ENCODE measurements around the gene PDZRN3. TPM values are rescaled to one million over a fixed set of nuclear protein-coding genes. Genes with fewer than 3 reads are reported as not detected.

The PDZRN3 gene
- total and polyA plus RNA-seq, 2 donors (not counting 3 experiments of a cell fraction or from before 2014, with no cell fraction given) = not detected

DNA sequence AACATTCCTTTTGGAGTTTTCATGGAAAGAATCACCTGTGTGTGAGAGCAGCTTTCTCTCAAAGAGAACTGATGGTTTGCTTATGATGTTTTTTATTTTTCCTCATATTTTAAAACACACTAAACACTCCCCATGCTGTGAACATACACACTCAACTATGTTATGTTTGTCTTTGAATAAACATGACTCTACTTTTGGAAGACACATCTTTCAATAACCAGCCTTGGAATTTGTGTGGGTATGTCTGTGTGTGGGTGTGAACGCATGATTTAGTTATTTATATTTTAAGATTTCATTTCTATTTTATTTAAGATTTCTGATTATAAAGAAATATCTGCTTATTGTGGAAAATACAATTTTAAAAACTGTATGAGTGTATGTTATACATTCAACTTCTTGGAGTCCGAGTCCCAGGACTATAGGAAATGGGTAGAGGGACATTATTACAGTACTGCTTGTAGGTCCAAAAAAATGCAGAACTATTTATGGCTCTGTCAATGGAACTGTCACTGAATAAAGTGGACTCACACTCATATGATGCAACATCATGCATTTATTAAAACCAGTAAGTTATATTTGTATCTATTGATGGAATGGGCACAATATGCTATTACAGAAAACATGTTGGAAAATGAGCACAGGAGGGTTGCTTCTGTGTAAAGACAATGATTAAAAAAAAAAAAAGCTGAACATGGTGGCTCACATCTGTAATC, 43.5 kb downstream of the PDZRN3 start:
- Histone ChIP-seq H3K9me3 (replicated peaks; ENCODE audit: control insufficient read depth, insufficient read depth, low read length) (no peaks in the 10 kb centered on the region), H3K79me2 (ENCODE audit: control insufficient read depth, insufficient read depth, low read length) (no peaks in the 10 kb centered on the region), H3K4me2 (ENCODE audit: insufficient read depth, low read length) (no peak overlapping the region), H3K9ac (replicated peaks; ENCODE audit: extremely low read depth, insufficient read depth, low read length) (no peak overlapping the region), H3K27me3 (ENCODE audit: control insufficient read depth in 2 of 2, insufficient read depth in 2 of 2, low read length in 2 of 2) (no peaks in the 10 kb centered on the region), H3K9me1 (replicated peaks; ENCODE audit: control insufficient read depth, extremely low read depth, insufficient read depth, low read length) (no peaks in the 10 kb centered on the region), H4K20me1 (replicated peaks; ENCODE audit: control insufficient read depth, extremely low read depth, insufficient read depth, low read length) (no peaks in the 10 kb centered on the region), H2AFZ (ENCODE audit: low read depth, low read length) (no peak overlapping the region), H3K4me1 (ENCODE audit: control insufficient read depth, extremely low read depth, insufficient read depth, low read length) (no peaks in the 10 kb centered on the region), H3K27ac (ENCODE audit: insufficient read depth, low read depth, low read length) (no peak overlapping the region), H3K4me3 (replicated peaks in 1 of 3; ENCODE audit: insufficient read depth in 1 of 3, low read depth in 1 of 3, low read length in 3 of 3) (no peak overlapping the region), H3K36me3 (ENCODE audit: control insufficient read depth in 2 of 2, extremely low read depth in 1 of 2, insufficient read depth in 2 of 2, low read length in 2 of 2) (no peaks in the 10 kb centered on the region)
- dilution Hi-C loops (cut with MboI; ENCODE audit: extremely low pct_ligation_motif_present, low sequenced_read_pairs) (no loop called here), intact Hi-C loops (cut with micrococcal nuclease) (no loop called here)
- ChIA-PET POLR2A (no interaction called here), CTCF (no interaction called here)
- FAIRE-seq (no peak), DNase-seq (ENCODE audit: low read depth, low spot score) (no peak)
- no TSS peak for BruUV-seq (replicated peaks)
- TF ChIP-seq, protein P1, sequence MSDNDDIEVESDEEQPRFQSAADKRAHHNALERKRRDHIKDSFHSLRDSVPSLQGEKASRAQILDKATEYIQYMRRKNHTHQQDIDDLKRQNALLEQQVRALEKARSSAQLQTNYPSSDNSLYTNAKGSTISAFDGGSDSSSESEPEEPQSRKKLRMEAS (IDR thresholded peaks at IDR 0.05; ENCODE audit: insufficient read depth, insufficient read length) = no peak
- TF ChIP-seq GATA2 (IDR thresholded peaks at IDR 0.05; ENCODE audit: insufficient read depth, insufficient read length, low read depth, low read length) (no peak), FOS (IDR thresholded peaks at IDR 0.05; ENCODE audit: borderline replicate concordance, insufficient read depth, low read length) (no peak), POLR2A (IDR thresholded peaks at IDR 0.05; ENCODE audit: low read depth, low read length) (no peak), POLR2AphosphoS5 (IDR thresholded peaks at IDR 0.05; ENCODE audit: insufficient read depth, low read depth, low read length) (no peak), JUN (IDR thresholded peaks at IDR 0.05; ENCODE audit: borderline replicate concordance, insufficient read depth, insufficient read length, low read depth) (no peak), EZH2 (IDR thresholded peaks at IDR 0.05; ENCODE audit: borderline replicate concordance, low read depth, low read length, severe bottlenecking) (no peak), MYC (IDR thresholded peaks at IDR 0.05; ENCODE audit: low read depth, low read length) (no peak)
- TF ChIP-seq, protein P2, sequence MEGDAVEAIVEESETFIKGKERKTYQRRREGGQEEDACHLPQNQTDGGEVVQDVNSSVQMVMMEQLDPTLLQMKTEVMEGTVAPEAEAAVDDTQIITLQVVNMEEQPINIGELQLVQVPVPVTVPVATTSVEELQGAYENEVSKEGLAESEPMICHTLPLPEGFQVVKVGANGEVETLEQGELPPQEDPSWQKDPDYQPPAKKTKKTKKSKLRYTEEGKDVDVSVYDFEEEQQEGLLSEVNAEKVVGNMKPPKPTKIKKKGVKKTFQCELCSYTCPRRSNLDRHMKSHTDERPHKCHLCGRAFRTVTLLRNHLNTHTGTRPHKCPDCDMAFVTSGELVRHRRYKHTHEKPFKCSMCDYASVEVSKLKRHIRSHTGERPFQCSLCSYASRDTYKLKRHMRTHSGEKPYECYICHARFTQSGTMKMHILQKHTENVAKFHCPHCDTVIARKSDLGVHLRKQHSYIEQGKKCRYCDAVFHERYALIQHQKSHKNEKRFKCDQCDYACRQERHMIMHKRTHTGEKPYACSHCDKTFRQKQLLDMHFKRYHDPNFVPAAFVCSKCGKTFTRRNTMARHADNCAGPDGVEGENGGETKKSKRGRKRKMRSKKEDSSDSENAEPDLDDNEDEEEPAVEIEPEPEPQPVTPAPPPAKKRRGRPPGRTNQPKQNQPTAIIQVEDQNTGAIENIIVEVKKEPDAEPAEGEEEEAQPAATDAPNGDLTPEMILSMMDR (IDR thresholded peaks at IDR 0.05; ENCODE audit: extremely low read depth in 1 of 2, insufficient read depth in 1 of 2, low read depth in 1 of 2, low read length in 2 of 2) = no peak
